Suppressor macrophage treated with lipopolysaccharide for 4 hours (primary cell): Measurements from ENCODE around the gene TOR2A.

ENCODE experiments used
- DNase-seq: peaks from one replicate; pipeline ENCODE4 v3.0.0-alpha.2; 2020

The TOR2A gene

GRCh38 chr9:127741831-127742434, 6.8 kb upstream of the TOR2A start:
- DNase-seq: no peak

- DNase-seq: peak; percentile 13
Observed at GRCh38 chr9:127739614-127740330, 4.7 kb upstream of the TOR2A start.

- no peak for DNase-seq
Observed at GRCh38 chr9:127738666-127739065, 3.6 kb upstream of the TOR2A start.

DNA sequence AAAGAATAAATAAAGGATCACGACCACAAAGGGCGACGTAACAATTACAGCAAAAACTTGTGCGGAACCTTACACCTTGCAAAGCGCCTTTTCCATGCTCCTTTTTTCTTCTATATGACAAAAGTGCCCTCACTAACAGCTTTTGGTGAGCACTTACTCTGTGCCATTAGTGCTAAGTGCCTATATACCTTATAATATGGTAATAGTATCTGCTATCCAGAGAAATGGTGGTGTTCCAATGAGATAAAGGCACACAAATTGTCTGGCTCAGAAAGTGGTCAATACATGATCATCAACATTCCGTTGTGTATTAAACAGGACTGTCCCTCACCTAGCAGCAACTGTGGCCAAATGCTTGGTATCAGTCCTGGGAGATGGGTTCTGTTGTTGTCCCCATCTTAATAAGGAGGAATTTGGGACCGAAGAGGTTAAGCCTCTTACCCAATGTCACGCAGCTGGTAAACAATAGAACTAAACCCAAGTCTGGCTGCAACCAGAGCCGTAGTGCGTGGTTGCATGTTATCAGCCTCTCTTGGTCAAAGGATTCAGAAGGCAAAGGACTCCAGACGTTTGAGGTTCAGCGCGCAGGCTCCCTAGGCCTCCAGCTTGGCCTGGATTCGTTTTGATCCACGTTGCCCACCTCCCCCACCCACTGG, 564 bp upstream of the TOR2A start:
- DNase-seq: no peak

- no peak for DNase-seq
Observed at GRCh38 chr9:127734247-127734746, 797 bp downstream of the TOR2A start.

GRCh38 chr9:127733614-127734013, 1.5 kb downstream of the TOR2A start:
- DNase-seq: peak; percentile 30

GRCh38 chr9:127732444-127732843, 2.6 kb downstream of the TOR2A start:
- no peak for DNase-seq

- DNase-seq: no peak
Observed at GRCh38 chr9:127731938-127732337, 3.2 kb downstream of the TOR2A start.

GRCh38 chr9:127730799-127731410, 4.2 kb downstream of the TOR2A start:
- DNase-seq: no peak

DNA sequence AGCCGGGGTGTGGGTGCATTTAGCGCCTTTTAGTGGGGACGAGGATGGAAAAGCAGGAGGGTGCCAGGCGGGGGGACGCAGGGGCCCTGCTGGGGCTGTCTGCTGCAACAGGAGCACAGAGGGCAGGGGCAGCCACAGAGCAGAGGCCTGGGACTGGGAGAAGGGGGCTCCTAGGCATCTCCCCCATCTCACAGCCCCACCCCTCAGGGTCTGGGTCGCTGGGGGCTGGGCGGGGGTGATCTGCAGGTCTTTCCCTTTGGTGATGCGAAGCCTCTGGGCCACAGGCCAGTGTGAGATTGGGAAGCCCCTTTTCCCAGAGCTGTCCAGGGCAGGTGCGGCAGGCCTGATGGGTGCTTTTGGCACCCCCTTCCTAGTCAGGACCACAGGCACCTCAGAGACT, 4.8 kb downstream of the TOR2A start:
- DNase-seq: no peak

DNA sequence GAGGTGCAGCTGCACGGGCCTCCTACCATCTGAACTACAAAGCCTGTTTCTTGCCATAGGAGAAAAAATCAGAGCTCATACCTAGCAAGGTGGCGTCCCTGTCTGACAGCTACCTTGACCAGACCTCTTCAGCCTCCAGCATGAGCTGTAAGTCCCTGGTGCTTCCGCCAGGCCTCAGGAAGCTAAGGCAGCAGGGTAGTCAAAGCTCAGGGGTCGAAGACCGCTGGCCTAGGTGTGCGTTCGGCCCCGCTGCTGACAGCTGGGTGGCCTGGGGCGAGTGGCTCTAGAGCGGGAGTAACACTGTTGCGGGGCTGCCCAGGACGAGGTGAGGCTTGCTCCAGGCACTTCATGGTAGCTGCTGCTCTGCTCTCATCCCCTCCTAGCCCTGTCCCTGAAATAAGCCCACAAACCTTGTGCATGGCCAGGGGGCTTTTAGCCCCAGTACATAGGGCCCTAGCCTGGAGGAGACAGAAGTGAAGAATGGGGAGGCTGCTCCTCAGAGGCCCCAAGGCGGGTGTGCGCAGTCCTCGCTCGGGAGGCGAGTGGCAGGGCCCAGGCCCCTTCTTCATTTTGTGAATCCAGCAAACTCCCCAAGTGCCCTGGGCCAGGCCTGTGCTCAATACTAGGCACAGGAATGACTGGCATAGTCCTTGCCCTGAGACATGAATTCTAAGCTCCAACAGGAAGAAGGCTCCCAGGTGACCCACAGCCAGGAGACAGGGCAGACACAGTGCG, 5.4 kb downstream of the TOR2A start:
- DNase-seq: no peak

GRCh38 chr9:127728808-127729207, 6.3 kb downstream of the TOR2A start:
- DNase-seq: no peak

DNA sequence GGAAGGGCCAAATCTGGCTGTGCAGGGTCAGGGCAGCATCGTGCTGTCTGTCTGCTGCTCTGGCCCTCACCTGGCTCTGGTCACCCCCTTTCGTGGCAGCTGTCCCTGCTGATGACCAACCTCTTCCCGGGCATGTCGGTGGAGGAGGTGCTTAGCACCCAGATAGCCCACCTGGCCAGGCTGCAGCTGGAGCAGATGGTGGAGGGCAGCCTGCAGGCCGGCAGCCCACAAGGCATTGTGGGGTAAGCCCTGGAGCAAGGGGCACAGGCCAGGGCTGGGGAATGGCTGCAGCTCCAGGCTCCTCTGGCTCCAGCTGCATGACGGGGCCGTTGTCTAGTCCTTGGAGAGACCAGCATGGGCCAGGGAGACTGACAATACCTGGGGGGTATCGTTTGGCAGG, 8.2 kb downstream of the TOR2A start:
- DNase-seq: no peak

DNA sequence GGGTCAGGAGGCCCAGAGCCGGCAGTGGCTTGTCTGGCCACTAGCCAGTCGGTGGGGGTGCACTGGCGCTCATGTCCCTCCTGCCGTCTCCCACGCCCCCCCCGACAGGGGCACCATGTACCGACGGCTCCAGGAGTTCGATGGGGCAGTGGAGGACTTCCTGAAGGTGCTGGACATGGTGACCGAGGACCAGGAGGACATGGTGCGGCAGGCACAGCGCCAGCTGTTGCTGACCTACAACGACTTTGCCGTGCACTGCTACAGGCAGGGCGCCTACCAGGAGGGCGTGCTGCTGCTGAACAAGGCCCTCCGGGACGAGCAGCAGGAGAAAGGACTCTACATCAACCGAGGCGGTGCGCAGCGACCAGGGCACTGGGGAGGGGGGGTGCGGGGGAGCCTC, 11.1 kb downstream of the TOR2A start:
- DNase-seq: no peak

- DNase-seq: no peak
Observed at GRCh38 chr9:127723444-127723843, 11.7 kb downstream of the TOR2A start.

GRCh38 chr9:127723013-127723412, 12.1 kb downstream of the TOR2A start:
- DNase-seq: no peak

DNA sequence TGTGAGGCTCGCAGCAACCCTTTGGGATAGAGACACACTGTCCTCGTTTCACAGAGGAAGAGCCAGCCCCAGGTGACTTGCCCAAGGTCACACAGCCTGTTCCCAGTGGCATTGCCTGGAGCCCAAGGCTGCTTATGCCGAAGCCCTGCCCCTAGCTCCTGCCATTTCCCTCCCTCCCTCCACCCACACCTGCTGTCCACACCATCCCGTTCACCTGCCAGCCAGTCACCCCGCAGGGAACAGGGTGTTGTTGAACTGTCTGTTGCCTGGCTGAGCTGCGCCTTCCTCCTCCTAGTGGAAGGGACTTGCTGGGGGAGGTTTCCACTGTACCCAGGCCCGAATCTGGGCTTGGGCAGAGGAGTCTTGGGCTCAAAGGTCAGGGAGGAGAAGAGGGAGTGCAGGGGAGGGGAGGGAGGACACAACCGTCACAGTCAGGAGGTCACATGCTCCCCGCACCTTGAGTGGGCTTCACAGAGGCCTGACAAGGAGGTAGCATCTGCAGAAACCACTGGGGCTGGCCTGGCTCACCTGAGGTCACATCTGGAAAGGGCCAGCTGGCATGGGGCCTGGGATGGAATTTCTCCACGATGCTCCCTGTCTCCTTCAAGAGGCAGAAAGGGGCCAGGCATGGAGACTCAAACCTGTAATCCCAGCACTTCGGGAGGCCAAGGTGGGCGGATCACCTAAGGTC, 12.9 kb downstream of the TOR2A start:
- DNase-seq: no peak

- DNase-seq: no peak
Observed at GRCh38 chr9:127721391-127721821, 13.7 kb downstream of the TOR2A start.

DNA sequence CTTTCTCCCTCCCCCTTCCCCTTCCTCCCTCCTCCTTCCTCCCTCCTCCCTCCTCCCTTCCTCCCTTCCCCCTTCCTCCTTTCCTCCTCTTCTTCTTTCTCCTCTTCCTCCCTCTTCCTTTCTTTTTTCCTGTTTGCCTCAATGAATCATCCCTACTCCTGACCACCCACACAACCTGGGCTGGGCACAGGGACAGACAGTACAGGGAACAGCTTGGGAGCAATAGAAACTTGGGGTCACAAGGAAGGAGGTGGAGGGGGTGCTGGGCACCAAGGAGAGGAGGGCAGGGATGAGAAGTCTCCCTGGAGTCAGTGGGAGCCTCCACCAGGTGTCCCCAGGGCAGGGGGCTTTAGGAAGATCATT, 14.2 kb downstream of the TOR2A start:
- DNase-seq: no peak

GRCh38 chr9:127720031-127720864, 14.8 kb downstream of the TOR2A start:
- DNase-seq: no peak

DNA sequence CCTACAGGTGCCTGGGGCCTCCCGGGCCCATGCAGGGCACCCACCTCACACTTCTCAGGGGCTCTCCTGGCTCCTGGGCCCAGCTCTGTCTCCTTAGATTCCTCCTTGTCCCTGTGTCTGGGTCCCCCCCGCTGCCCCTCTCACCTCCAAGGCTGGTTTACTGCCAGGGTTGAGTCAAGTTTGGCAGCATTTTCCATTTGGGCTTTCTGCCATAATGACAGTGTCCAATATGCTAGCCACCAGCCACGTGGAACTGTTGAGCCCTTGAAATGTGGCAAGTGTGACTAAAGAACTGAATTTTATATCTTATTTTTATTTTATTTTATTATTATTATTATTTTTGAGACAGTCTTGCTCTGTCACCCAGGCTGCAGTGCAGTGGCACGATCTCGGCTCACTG, 17.3 kb downstream of the TOR2A start:
- no peak for DNase-seq
